Muscle layer of duodenum (tissue), 2 donors: ENCODE data around the gene ABCA2.

Experiments
- H3K27ac ChIP-seq: one replicate; pipeline ENCODE4 v1.7.0; 2013; ENCODE audit warnings: mild to moderate bottlenecking, low read length
- H3K27me3 ChIP-seq: one replicate; pipeline ENCODE4 v1.7.0; 2013; ENCODE audit warnings: low read depth, mild to moderate bottlenecking, control low read depth, low read length
- H3K36me3 ChIP-seq, 2 donors: one replicate each; pipeline ENCODE4 v1.7.0; 2013; ENCODE audit warnings: low read length in 2 of 2, control low read depth in 1 of 2, mild to moderate bottlenecking in 1 of 2; ENCODE audit not compliant: insufficient read depth in 2 of 2, control insufficient read depth in 1 of 2
- H3K4me1 ChIP-seq, 2 donors: one replicate each; pipeline ENCODE4 v1.7.0; 2013; ENCODE audit warnings: low read length in 2 of 2, mild to moderate bottlenecking in 2 of 2, control low read depth in 1 of 2, moderate library complexity in 1 of 2; ENCODE audit not compliant: insufficient read depth in 2 of 2, control insufficient read depth in 1 of 2
- H3K4me3 ChIP-seq, 2 donors: one replicate each; pipeline ENCODE4 v1.7.0; 2013; ENCODE audit warnings: low read length in 2 of 2, low read depth in 1 of 2, mild to moderate bottlenecking in 1 of 2
- H3K9me3 ChIP-seq, 2 donors: one replicate each; pipeline ENCODE4 v1.7.0; 2013; ENCODE audit warnings: low read length in 2 of 2, control low read depth in 1 of 2, mild to moderate bottlenecking in 1 of 2; ENCODE audit not compliant: control insufficient read depth in 1 of 2
- donor health status: healthy.

The ABCA2 gene

GRCh38 chr9:137022662-137023008 lies 5.4 kb downstream of the ABCA2 start:
- Histone ChIP-seq H3K27me3 (no peaks in the 10 kb centered on the region), H3K27ac (no peak overlapping the region), H3K4me3 (no peak overlapping the region)

DNA sequence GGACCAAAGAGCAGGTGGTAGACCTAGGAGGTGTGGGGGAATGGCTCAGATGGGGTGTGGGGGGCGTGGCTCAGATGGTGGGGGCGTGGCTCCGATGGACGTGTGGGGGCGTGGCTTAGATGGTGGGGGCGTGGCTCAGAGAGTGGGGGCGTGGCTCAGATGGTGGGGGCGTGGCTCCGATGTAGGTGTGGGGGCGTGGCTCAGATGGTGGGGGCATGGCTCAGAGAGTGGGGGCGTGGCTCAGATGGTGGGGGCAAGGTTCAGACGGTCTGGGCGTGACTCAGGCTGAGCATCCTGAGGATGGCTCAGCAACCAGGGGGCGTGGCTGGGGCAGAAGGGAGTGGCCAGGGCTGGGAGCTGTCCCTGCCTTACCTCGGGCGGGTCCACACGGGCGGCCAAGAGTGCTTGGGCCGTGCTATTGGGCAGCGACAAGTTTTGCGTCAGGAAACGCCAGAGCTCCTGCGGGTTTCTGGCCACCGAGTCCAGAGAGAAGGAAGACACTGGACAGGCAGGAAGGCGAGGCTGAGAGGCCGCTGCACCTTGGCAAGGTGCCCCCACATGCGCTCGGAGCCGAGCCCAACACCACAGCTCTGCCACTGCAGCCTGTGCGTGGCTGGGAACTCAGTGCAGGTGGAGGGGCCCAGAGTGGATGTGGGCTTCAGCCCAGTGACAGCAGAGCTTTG lies 5.9 kb downstream of the ABCA2 start:
- Histone ChIP-seq H3K27me3 (no peaks in the 10 kb centered on the region), H3K4me3 (no peak overlapping the region), H3K4me1 (peaks cover 0 to 19% of the 10 kb centered on the region in 2 donors), H3K9me3 (no peaks in the 10 kb centered on the region), H3K27ac (no peak overlapping the region), H3K36me3 (peaks cover 0 to 26% of the 10 kb centered on the region in 2 donors)

More at GRCh38 chr9:137022662-137023008, 5.4 kb downstream of the ABCA2 start:
- Histone ChIP-seq H3K9me3 (no peaks in the 10 kb centered on the region), H3K4me1 (peaks cover 0 to 24% of the 10 kb centered on the region in 2 donors), H3K36me3 (peaks cover 0 to 21% of the 10 kb centered on the region in 2 donors)

GRCh38 chr9:137021568-137021978 lies 6.5 kb downstream of the ABCA2 start:
- Histone ChIP-seq H3K36me3 (peaks cover 0 to 32% of the 10 kb centered on the region in 2 donors), H3K4me1 (peaks cover 0 to 13% of the 10 kb centered on the region in 2 donors)

DNA sequence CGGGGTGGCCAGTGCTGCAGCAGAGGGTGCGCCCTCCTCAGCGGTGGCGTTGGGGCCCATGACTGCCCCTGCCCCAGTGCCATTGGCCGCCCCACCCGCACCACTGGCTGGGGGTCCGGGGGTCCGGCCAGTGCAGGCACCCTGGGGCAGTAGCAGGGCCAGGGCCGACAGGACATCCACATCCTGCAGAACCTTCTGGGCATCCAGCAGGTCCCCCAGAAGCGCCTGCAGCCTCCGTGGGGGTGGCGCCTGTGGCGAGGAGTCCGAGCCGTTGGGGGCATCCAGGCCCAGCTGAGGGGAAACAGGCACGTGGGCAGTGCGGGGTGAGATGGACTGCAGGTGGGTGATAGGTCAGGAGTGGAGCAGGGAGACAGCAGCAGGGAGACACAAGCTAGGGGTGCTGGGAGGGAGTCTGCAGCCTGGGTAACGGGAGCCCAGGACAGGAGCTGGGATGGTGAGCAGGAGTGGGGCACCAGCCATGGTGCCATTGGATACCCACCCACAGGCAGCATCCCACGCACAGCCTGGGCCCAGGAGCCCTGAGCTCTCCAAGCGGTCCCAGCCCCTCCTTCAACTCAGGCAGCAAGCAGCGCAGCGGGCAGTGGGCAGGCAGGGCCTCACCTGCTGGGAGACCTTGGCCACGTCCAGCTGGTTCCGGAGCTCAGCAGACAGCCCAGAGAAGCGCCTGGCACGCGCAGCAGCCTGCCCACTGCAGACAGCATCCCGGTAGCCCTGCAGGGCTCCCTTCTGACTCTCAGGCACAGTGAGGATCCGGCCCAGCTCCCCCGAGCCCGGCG lies 7.1 kb downstream of the ABCA2 start:
- H3K4me3 ChIP-seq: no peak overlapping the region
- H3K27me3 ChIP-seq: no peaks in the 10 kb centered on the region
- no peaks in the 10 kb centered on the region for H3K9me3 ChIP-seq
- H3K4me1 ChIP-seq: peaks cover 0 to 7% of the 10 kb centered on the region in 2 donors
- H3K27ac ChIP-seq: no peak overlapping the region
- H3K36me3 ChIP-seq: peaks cover 0 to 38% of the 10 kb centered on the region in 2 donors

More at GRCh38 chr9:137021568-137021978, 6.5 kb downstream of the ABCA2 start:
- Histone ChIP-seq H3K27me3 (no peaks in the 10 kb centered on the region), H3K9me3 (no peaks in the 10 kb centered on the region), H3K4me3 (no peak overlapping the region), H3K27ac (no peak overlapping the region)

GRCh38 chr9:137019891-137020683 lies 8.0 kb downstream of the ABCA2 start:
- no peak overlapping the region for H3K27ac ChIP-seq
- no peaks in the 10 kb centered on the region for H3K27me3 ChIP-seq
- no peak overlapping the region for H3K4me3 ChIP-seq
- H3K4me1 ChIP-seq: no peaks in the 10 kb centered on the region
- H3K36me3 ChIP-seq: peaks cover 0 to 45% of the 10 kb centered on the region in 2 donors
- no peaks in the 10 kb centered on the region for H3K9me3 ChIP-seq

GRCh38 chr9:137018761-137019559 lies 9.1 kb downstream of the ABCA2 start:
- no peaks in the 10 kb centered on the region for H3K4me1 ChIP-seq
- H3K27me3 ChIP-seq: no peaks in the 10 kb centered on the region
- H3K4me3 ChIP-seq: no peak overlapping the region
- H3K9me3 ChIP-seq: no peaks in the 10 kb centered on the region
- no peak overlapping the region for H3K27ac ChIP-seq
- peaks cover 0 to 56% of the 10 kb centered on the region in 2 donors for H3K36me3 ChIP-seq

DNA sequence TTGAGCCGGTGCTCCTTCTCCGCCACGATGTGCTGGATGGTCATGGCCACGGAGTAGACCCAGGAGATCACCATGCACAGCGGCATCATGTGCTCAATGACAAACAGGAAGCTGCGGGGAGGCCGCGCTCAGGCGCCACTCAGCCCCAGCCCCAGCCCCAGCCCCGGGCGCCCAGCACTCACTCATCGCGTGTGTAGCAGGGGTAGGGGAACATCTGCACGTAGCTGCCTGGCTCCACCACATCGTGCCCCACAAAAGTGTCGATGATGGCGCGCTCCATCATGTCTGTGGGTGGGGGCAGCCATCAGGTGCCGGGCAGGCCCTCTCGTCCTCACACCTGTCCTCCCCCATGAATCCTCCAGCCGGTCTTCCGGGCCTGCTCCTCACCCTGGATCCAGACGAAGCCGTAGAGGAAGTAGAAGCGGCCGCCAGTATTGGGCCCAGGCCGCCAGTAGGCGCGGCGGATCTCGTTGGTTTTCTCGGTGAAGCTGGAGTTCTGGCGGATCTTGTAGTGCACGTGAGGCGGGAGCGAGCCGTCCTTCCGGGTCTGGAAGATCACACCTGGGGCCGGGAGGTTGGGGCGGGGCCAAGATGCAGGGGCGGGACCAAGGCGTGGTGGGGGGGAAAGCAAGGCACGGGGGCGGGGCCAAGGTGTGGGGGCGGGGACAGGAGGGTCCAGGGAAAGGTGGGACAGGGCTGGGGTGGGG lies 10.1 kb downstream of the ABCA2 start:
- Histone ChIP-seq H3K9me3 (no peaks in the 10 kb centered on the region), H3K4me3 (no peak overlapping the region), H3K27me3 (no peaks in the 10 kb centered on the region), H3K36me3 (peaks cover 0 to 62% of the 10 kb centered on the region in 2 donors), H3K27ac (no peak overlapping the region), H3K4me1 (no peaks in the 10 kb centered on the region)

- peaks cover 0 to 71% of the 10 kb centered on the region in 2 donors for H3K36me3 ChIP-seq
- no peaks in the 10 kb centered on the region for H3K27me3 ChIP-seq
- H3K4me3 ChIP-seq: no peak overlapping the region
- no peaks in the 10 kb centered on the region for H3K9me3 ChIP-seq
- no peak overlapping the region for H3K27ac ChIP-seq
- H3K4me1 ChIP-seq: no peaks in the 10 kb centered on the region
Measured at GRCh38 chr9:137017071-137017470, 11.0 kb downstream of the ABCA2 start.

- no peaks in the 10 kb centered on the region for H3K4me1 ChIP-seq
- no peak overlapping the region for H3K27ac ChIP-seq
- H3K27me3 ChIP-seq: no peaks in the 10 kb centered on the region
- H3K9me3 ChIP-seq: no peaks in the 10 kb centered on the region
- H3K36me3 ChIP-seq: peaks cover 0 to 76% of the 10 kb centered on the region in 2 donors
- H3K4me3 ChIP-seq: no peak overlapping the region
Measured at GRCh38 chr9:137016436-137016835, 11.6 kb downstream of the ABCA2 start.

DNA sequence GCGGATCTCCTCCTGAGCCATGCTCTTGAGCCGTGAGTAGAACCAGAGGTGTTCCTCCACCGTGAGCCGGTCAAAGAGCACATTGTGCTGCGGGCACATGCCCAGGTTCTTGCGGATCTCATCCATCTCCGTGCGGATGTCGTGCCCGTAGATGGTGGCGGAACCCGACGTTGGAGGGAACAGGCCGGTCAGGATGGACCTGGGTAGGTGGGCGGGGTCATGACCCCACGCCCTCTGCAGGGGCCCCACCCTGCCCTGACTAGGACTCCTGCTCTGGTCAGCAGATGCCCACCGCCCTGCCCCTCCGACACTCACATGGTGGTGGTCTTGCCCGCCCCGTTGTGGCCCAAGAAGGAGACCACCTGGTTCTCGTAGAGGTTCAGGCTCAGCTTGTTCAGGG lies 12.1 kb downstream of the ABCA2 start:
- H3K27me3 ChIP-seq: no peaks in the 10 kb centered on the region
- H3K4me1 ChIP-seq: no peaks in the 10 kb centered on the region
- H3K27ac ChIP-seq: no peak overlapping the region
- H3K4me3 ChIP-seq: no peak overlapping the region
- H3K36me3 ChIP-seq: peaks cover 0 to 77% of the 10 kb centered on the region in 2 donors
- H3K9me3 ChIP-seq: no peaks in the 10 kb centered on the region
